Measurements from ENCODE around the gene ADNP. TPM values are rescaled to one million over a fixed set of nuclear protein-coding genes. Genes with fewer than 3 reads are reported as not detected.

ADNP gene
- total RNA-seq, 1 experiment from 2014 or later: 143 TPM

DNA sequence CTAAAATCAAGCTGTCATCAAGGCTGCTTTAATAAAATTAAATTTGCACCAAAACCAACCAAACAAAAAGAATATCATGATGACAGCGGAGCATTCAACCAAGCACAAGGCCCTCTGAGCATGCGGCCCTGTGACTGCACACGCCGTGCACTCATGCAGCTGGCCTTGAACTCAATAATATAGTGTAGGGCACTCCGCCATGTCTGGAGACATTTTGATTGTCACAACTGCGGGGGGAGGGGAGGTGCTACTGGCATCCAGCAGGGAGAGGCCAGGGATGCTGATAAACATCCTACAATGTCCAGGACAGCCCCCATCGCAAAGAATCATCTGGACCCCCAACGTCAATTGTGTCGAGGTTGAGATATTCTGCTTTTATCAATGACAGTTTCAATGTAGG lies 37.1 kb upstream of the ADNP start:
- H3K4me1 Mint-ChIP-seq: peaks cover 0 to 12% of the 10 kb centered on the region in 2 experiments; a peak in 1 of 4 replicates
- H3K27ac ChIP-seq (ENCODE audit: insufficient read length, low read depth, low read length): no peak overlapping the region

More for the DNA sequence above, 37.1 kb upstream of the ADNP start:
- Histone ChIP-seq H2AK5ac (ENCODE audit: insufficient read length, low read length) (no peak overlapping the region), H2BK12ac (ENCODE audit: insufficient read length, low read depth, low read length) (no peak overlapping the region), H2BK120ac (ENCODE audit: low read depth, low read length, poor library complexity, severe bottlenecking) (no peak overlapping the region), H4K8ac (replicated peaks; ENCODE audit: insufficient read length, low read depth, low read length) (no peak overlapping the region), H3K4me2 (ENCODE audit: insufficient read depth, insufficient read length, low read length) (no peak overlapping the region), H2BK5ac (ENCODE audit: insufficient read length, low read length) (no peak overlapping the region), H3K79me2 (ENCODE audit: insufficient read depth, low read length) (no peaks in the 10 kb centered on the region), H3K56ac (ENCODE audit: insufficient read length, low read depth, low read length) (no peak overlapping the region), H3K23me2 (ENCODE audit: insufficient read length, low read depth, low read length, poor library complexity, severe bottlenecking) (no peaks in the 10 kb centered on the region), H4K5ac (ENCODE audit: insufficient read length, low read depth, low read length) (no peak overlapping the region), H2BK15ac (ENCODE audit: low read depth, low read length) (no peak overlapping the region), H3K4me1 (ENCODE audit: insufficient read depth, low read length) (no peaks in the 10 kb centered on the region), H2BK20ac (ENCODE audit: low read depth, low read length, poor library complexity, severe bottlenecking) (no peak overlapping the region), H3K4ac (ENCODE audit: low read depth, low read length) (no peak overlapping the region), H4K20me1 (ENCODE audit: control insufficient read depth, insufficient read depth, insufficient read length) (no peaks in the 10 kb centered on the region), H2AFZ (ENCODE audit: low read length) (no peak overlapping the region), H3K9me3 (ENCODE audit: control insufficient read depth, low read depth, low read length) (no peaks in the 10 kb centered on the region), H3K18ac (ENCODE audit: insufficient read length, low read depth, low read length) (no peak overlapping the region), H3K27me3 (ENCODE audit: insufficient read depth, low read length) (no peaks in the 10 kb centered on the region), H3K23ac (ENCODE audit: insufficient read length, low read depth, low read length) (no peak overlapping the region), H3K9ac (ENCODE audit: extremely low read depth, insufficient read length, low read length) (no peak overlapping the region), H3K79me1 (ENCODE audit: insufficient read depth, low read depth, low read length, poor library complexity, severe bottlenecking) (no peaks in the 10 kb centered on the region), H4K91ac (ENCODE audit: insufficient read length, low read depth, low read length) (no peak overlapping the region), H3T11ph (ENCODE audit: low read length) (no peak overlapping the region), H3K14ac (ENCODE audit: insufficient read depth, low read length) (no peak overlapping the region)
- H3K4me3 Mint-ChIP-seq: no peak overlapping the region
- no CpG with 5 or more reads among the region's 9 CpGs for WGBS (ENCODE audit: extremely low coverage, insufficient read length, low lambda C conversion rate)
- H3K9me3 Mint-ChIP-seq: no peaks in the 10 kb centered on the region
- no peaks in the 10 kb centered on the region for H3K36me3 Mint-ChIP-seq (ENCODE audit: insufficient read depth in 1 of 3, low read depth in 3 of 3)
- DNase-seq: no peak
- TF ChIP-seq, protein P1, sequence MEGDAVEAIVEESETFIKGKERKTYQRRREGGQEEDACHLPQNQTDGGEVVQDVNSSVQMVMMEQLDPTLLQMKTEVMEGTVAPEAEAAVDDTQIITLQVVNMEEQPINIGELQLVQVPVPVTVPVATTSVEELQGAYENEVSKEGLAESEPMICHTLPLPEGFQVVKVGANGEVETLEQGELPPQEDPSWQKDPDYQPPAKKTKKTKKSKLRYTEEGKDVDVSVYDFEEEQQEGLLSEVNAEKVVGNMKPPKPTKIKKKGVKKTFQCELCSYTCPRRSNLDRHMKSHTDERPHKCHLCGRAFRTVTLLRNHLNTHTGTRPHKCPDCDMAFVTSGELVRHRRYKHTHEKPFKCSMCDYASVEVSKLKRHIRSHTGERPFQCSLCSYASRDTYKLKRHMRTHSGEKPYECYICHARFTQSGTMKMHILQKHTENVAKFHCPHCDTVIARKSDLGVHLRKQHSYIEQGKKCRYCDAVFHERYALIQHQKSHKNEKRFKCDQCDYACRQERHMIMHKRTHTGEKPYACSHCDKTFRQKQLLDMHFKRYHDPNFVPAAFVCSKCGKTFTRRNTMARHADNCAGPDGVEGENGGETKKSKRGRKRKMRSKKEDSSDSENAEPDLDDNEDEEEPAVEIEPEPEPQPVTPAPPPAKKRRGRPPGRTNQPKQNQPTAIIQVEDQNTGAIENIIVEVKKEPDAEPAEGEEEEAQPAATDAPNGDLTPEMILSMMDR (conservative IDR thresholded peaks at IDR 0.05): no peak
- peaks cover 11% of the 10 kb centered on the region for H3K27me3 Mint-ChIP-seq (ENCODE audit: low read depth)
- H3K27ac Mint-ChIP-seq: no peak overlapping the region
